GM13976 (cell line): ENCODE measurements around the gene TBXA2R.

ENCODE experiments used
- DNase-seq: peaks from one replicate; pipeline ENCODE4 v3.0.0; 2012; ENCODE audit warnings: low spot score
- in situ Hi-C: fragments of 300-500 bp; cut with MboI; formaldehyde crosslinking; loops from one replicate; pipeline ENCODE4 v1.12.0; 2022; ENCODE audit warnings: low sequenced_read_pairs, mixed read lengths, inconsistent platforms; ENCODE audit not compliant: unreplicated experiment
- TF ChIP-seq, protein P1 (sequence below): IDR thresholded peaks from 2 replicates; pipeline ENCODE4 v1.5.1; 2012; ENCODE audit warnings: borderline replicate concordance, mild to moderate bottlenecking; ENCODE audit not compliant: insufficient read depth; ENCODE audit errors: extremely low read depth, missing control alignments, control extremely low read depth

The TBXA2R gene

DNA sequence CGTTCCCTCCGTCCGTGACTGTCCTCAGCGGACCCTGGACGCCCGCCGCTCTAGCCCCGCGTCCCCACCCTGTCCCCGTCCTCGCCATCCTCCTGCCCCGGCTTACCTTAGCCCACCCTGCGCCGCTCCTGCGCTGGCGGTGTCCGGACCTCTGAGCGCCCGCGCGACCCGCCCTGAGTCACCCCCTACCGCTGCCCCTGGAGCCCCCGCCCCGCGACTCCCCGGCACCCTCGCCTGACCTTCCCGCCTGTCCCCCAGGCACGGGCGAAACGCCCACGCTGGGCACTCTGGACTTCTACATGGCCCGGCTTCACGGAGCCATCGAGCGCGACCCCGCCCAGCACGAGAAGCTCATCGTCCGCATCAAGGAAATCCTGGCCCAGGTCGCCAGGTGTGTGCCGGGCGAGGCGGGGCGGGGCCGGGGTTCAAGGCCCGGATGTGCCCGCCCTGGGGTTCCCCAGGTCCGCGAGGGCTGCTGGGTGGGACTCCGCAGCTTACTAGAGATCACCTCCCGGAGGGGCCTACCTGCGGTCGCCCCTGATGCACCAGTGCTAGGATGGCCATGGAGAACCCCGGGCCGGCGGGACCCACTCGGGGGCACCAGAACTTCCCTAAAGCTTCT, 28.8 kb downstream of the TBXA2R start:
- in situ Hi-C loops: no loop called here
- DNase-seq: no peak
- TF ChIP-seq, protein P1, sequence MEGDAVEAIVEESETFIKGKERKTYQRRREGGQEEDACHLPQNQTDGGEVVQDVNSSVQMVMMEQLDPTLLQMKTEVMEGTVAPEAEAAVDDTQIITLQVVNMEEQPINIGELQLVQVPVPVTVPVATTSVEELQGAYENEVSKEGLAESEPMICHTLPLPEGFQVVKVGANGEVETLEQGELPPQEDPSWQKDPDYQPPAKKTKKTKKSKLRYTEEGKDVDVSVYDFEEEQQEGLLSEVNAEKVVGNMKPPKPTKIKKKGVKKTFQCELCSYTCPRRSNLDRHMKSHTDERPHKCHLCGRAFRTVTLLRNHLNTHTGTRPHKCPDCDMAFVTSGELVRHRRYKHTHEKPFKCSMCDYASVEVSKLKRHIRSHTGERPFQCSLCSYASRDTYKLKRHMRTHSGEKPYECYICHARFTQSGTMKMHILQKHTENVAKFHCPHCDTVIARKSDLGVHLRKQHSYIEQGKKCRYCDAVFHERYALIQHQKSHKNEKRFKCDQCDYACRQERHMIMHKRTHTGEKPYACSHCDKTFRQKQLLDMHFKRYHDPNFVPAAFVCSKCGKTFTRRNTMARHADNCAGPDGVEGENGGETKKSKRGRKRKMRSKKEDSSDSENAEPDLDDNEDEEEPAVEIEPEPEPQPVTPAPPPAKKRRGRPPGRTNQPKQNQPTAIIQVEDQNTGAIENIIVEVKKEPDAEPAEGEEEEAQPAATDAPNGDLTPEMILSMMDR: no peak

DNA sequence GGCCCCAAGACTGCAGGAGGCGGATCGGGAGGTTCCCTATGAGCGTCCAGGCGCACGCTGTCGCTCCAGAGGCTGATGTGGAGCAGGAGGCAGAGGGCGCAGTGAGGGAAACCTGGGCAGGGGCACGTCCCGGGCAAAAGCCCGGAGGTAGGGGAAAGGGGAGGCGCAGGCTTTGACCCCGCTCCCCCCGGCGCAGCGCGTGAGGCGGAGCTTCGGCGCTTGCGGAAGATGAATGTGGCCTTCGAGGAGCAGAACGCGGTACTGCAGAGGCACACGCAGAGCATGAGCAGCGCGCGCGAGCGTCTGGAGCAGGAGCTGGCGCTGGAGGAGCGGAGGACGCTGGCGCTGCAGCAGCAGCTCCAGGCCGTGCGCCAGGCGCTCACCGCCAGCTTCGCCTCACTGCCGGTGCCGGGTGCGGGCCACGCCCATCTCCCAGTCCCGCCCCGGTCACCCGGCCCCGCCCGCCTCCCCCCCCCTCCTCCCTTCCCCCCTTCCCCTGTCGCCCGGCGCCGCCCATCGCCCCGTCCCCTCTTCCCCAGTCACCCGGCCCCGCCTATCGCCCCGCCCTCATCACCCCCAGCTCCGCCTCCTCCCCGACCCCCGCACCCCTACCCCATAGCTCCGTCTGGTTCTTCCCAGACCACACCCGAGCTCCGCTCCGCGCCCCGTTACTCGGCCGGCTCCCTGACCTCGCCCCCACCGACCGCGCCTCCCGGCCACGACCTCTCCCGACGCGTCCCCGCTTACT, 29.8 kb downstream of the TBXA2R start:
- no peak for DNase-seq
- in situ Hi-C loops: no loop called here
- TF ChIP-seq, protein P1: no peak

DNA sequence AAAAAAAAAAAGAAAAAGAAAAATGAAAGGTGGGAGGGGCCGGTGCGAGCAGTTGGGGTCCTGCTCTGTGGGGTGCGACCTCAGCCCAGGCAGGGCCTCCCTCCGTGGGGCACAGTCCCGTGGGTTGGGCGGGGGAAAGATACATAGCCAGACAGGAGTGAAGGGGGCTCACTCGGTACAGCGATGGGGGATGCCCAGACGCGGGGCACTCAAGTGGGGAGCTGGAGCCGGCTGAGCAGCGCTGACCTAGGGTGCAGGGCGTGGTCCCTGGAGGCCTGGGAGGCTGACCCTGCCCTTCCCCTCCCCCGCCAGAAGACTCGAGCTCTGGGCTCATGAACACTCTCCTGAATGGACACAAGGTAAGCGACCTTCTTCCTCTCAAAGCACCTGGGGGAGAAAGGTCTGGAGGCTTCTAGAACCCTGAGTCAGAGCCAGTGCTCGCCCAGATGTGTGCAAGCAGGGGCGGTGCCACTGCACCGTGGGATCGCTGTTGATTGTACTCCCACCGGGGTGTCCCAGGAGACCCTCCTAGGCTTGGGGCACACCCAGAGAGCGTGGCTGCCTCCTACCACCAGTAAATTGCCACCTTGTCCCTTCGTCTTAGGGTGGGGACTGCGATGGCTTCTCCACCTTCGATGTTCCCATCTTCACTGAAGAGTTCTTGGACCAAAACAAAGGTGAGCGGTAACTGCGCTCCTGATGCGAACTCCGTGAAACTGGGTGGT, 30.6 kb downstream of the TBXA2R start:
- no peak for DNase-seq
- in situ Hi-C loops: no loop called here
- TF ChIP-seq, protein P1: no peak

DNA sequence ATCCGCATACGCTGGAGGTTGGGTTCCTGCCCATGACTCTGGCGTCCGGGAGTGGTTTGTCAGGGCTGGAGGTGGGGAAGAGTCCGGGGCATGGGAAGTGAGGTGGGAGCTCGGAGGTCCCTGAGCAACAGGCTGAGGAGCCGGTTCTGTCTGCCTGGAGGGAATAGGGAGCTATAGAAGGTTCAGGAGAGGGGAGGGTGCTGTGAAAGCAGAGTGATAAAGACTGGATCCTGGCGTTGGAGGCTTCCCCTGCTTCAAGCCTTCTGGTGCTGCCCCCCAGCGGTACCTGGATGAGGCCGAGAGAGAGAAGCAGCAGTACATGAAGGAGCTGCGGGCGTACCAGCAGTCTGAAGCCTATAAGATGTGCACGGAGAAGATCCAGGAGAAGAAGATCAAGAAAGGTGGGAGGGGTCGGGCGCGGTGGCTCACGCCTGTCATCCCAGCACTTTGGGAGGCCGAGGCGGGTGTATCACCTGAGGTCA, 31.4 kb downstream of the TBXA2R start:
- TF ChIP-seq, protein P1: peak; percentile 37
- no peak for DNase-seq
- in situ Hi-C loops: no loop called here

DNA sequence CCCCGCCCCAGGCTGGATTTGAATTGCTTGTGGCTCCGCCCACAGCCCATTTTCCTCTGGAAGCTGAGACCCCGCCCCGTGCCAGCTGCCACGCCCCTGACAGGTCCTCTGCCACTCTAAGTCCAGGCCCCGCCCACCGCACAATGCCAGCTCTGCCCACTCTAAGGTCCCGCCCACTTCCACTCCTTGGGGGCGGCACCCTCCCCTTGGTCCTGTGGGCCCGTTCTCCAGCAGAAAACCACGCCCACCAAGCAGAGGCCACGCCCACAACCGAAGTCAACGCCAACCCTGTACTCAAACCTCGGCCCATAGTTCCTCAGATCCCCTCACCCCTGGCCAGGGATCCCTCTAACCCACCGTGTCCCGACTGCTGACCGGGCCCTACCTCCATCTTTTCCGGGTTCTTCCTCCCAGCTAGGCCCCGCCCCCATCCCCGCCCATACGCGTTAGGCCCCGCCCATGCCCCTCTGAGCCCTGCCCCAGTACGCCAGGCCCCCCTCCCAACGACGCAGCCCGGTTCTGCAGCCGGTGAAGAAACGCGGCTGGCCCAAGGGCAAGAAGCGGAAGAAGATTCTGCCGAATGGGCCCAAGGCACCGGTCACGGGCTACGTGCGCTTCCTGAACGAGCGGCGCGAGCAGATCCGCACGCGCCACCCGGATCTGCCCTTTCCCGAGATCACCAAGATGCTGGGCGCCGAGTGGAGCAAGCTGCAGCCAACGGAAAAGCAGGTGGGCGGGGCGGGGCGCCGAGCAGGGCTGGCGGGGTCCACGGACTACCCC, 32.6 kb downstream of the TBXA2R start:
- peak; percentile 92 for DNase-seq
- in situ Hi-C loops: no loop called here
- TF ChIP-seq, protein P1: no peak
